Activated CD4-positive, CD25-positive, alpha-beta regulatory T cell (primary cell): Measurements from ENCODE around the gene DLG2.

ENCODE experiments used
- DNase-seq, 4 experiments: peaks; one replicate each; lab custom pipeline; 2025; lab: John Stamatoyannopoulos, UW

The DLG2 gene

DNA sequence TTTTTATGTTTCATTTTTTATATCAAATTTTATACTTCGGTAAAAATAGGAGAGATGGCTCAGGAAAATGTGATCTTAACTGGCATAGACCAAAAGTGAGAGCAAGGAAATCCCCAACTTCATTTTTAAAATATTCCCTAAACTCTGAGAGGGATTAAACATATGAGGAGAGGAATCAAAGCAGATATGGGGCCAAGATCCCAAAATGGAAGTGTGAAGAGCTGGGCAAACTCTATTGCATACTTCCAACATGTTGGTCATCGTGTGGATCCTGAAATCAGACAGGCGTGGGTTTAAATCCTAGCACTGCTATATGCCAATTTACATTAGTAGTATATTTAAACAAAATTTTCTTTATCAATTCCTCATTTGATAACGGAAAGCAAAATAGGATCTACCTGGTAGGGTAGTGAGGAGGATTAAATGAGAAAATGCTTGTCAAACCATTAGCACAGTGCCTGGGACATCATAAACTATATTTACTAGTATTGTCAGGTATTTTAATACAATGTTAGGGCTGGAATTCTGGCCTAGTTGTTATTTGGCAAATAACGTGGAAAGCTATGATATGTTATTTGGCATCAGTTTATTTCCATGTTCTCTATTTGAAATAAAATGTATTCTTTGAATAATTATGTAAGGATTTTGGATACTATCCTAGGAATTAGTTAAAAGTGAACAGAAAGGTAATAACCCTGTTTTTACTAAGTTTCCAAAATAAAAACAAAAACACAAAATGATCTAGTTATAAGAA is 1948.1 kb downstream of the DLG2 start:
- DNase-seq, result no peak

- DNase-seq, result no peak
Observed at GRCh38 chr11:83677730-83678129, 1949.4 kb downstream of the DLG2 start.

DNA sequence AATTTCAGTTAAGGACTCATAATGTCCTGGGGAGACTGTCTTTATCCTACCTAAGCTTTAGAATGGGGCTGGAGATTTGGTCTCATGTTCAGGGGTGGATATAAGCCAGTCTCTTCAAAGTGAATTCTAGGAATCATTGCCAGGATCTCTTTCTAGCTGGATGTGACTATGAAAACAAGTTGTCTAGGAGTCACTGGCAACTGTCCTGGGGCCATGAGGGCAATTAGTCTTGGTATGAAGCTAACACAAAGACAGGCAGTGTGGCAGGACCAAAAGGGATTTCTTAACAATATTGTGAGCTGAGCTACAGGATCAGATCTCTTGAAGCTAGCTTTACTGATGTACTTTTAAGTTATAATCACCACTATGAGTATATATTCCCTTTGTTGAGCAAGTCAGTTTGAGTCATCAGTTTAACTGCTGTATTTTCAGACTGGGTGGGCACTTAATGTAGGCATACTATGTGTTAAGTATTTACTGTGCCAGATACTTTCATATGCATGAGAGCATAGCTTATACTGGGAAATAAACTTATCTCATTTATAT is 1951.0 kb downstream of the DLG2 start:
- DNase-seq, result no peak

- no peak for DNase-seq
Observed at GRCh38 chr11:83674102-83674896, 1952.8 kb downstream of the DLG2 start.

DNA sequence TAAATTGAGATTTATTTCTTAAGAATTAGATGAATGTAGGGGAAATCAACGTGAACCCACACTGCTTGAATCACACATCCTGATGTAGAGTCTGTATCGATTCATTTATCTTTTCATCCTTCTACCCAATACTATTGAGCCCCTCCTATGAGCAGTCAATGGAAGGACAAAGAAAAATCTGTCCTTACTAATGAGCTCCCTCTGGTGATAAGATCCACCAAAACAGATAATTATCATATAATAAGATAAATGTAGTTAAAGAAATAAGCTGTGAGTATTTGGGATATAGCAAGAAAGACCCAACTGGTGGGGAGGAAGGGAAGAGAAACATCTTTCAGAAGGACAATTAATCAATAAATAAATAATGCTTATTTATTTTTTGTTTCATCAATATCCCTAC is 1955.9 kb downstream of the DLG2 start:
- DNase-seq, result no peak

GRCh38 chr11:83666149-83666548 is 1961.0 kb downstream of the DLG2 start:
- no peak for DNase-seq

- no peak for DNase-seq
Observed at GRCh38 chr11:83663988-83664387, 1963.2 kb downstream of the DLG2 start.

- DNase-seq, result no peak
Observed at GRCh38 chr11:83663446-83663845, 1963.7 kb downstream of the DLG2 start.

DNA sequence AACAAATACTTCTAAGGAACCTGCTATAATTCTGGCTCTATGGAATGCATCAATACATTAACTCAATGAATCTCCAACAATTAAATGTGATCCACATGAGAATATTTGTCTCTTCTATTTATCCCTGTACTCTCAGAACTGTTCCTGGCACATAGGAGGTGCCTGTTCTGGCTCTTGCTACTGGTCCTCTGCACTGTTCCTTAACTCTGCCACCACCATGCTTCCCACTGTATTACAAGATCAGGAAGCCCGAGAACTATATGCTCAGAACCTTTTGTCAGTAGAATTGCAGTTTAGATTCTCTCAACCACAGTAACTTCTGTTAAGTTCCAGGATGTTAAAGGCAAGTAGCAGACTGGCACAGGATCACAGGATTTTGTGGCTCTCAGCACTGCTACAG is 1964.7 kb downstream of the DLG2 start:
- no peak for DNase-seq

DNA sequence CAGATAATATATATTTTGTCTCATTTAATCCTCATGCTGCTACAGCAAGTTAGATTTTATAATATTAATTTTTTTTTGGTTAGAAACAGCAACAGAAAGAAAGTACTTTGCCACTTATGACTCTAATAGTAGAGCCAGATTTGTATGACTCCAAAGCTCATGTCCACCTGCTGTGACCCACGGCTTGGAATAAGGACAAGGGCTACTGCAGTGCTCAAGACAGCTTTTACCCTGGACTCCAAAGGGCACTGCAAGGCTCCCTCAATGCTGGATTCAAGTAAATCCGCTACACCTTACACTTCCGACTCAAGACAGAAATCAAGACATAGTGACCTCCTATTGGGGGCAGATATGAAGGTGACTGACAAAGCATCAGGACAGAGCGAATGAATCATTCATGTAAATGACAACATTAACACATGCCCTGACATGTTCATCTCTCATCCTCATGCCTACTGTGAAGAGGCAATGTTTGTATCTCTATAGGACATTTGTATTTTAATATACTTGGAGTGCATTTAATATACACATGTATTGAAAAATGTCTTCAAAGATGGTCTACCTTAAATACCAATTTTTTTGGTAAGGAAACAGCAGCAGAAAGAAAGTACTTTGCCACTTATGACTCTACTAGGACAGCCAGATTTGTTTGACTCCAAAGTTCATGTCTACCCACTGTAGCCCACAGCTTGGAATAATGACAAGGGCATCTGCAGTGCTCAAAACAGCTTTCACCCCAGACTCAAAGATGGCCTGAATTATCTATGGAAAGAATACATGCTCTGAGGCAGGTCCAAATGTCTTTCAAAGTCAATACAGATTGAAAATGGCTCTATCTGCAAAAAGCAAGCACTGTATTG is 1965.4 kb downstream of the DLG2 start:
- DNase-seq, result no peak

DNA sequence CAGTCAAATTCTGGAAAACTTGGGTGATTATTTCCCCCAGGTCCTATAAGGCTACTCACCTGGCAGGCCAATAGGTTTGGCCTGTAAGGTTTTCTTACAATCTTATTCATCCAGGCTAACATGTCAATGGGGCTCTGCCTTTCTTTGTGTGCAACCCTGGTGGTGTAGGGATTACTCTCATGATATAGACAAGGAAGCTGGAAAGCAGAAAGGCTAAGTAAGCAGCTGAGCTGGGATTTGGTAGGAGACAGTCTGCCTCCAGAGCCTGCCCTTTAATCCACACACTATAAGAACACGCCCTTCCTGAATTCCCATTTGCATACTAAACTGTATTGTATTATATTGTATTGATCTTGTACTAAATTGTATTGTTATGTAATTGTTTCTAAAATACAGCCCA is 1967.7 kb downstream of the DLG2 start:
- DNase-seq, result no peak

DNA sequence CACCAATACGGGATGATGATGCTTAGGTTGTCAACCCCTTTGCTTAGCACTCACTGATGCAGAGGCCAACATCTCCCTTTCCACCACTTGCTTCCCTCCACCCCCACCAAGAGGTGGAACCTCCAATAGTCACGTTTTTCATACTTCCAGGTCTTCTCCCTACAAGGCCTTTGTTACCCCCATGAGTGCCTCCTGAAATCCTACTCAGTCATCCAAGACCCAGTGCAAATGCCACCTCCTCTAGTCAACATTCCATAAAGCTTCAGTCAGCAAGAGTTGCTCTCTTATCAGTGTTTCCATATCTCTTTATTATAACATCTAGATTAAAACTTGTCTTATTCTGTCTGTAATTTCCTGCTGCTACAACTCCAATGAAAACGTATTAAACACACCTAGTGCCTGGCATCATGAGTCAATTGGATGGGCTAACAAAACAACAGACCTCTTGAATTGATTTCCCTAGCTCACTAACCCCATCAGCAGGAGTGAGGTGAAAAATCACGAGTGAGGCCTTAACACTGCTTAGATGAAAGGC is 1970.3 kb downstream of the DLG2 start:
- DNase-seq, result no peak

DNA sequence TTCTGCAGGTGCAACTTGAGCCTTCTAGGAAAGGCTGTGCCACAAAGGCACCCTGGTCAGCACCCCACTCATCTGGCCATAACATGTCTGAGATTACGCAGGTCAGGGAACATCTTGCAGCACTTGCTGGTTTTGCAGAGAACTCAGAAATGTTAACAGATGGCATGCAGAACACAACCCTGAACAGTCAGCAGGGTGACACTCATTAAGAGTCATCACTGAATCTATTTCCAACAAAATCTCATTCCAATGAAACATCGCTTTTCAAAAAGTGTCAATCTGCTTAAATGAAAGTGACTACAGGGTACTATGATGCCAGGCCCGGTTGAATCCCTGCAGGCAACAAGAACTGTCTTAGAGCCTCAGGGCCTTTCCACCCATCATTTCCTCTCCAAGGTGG is 1971.2 kb downstream of the DLG2 start:
- DNase-seq, result no peak

DNA sequence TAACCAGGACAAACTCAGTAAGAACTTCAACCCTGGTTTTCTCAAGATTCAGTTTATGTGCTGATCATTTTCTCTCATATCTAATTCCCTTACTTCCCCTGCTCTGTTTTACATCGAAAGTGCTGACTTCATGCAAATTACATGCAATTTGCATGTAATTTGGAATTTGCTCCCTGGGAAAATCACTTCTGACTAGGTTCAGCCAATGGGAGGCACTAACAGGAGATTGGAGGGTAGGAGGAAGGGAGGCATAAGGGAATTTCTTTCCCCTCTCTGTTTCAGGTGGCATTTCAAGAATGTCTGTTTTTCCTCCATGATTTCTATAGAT is 1977.7 kb downstream of the DLG2 start:
- no peak for DNase-seq

DNA sequence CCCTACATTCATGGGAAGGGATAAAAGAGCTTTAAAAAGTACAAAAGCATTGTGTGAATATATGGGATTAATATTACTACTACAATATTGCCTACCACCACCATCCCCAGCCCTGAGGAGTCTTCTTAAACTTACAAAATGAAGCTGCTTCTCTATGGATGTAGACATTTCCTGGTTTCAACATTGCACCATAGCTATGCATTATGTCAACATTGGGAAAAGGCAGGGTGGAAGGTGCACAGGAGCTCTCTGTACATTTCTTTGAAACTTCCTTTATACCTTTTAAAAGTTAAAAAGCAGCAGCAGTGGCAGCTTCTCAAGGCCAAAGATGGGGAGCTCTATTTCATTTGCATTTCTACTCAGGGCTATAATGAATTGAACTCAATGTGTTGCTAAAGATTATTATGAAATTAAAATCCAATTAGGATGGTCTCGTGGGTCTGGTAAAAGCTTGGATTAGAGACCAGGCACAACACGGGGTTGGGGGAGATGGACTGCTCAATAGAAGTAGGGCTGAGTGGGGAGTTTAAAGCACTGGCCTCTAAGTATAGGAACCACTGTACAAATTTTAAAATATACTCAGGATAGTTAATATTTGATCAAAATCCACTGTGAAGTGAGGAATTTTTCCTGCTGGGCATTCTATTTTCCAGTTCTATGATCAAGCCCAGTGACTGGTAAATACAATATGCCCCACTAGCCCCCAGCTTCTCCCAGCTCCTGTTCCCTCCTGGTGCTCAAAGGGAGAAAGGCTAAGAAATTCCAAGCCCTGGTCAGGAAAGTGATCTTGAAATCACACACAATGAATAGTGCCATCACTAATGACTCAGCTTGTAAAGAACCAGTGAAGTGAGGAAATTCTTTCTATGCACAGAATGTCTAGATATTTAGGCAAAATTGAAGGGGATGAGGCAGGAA is 1978.3 kb downstream of the DLG2 start:
- DNase-seq, result no peak

- DNase-seq, result no peak
Observed at GRCh38 chr11:83645561-83645960, 1981.6 kb downstream of the DLG2 start.

DNA sequence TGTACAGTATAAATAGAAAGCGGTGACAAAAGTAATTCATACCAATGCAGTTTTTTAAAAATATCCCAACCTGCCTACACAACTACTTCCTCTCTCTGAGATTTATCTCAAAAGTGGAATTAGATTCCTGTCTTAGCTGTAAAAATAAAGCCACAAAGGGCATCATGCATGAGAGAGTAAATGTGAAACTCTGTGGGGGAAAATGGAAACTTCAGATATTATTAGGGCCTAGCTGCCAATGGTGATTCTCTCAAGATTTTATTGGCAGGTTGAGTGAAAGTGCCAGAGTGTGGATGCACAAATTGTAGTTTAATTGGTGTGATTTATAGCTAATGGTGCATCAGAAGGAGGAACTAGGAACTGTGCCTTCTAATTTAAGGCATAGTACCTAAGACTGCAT is 1984.0 kb downstream of the DLG2 start:
- no peak for DNase-seq

- DNase-seq, result no peak
Observed at GRCh38 chr11:83642500-83642899, 1984.6 kb downstream of the DLG2 start.

DNA sequence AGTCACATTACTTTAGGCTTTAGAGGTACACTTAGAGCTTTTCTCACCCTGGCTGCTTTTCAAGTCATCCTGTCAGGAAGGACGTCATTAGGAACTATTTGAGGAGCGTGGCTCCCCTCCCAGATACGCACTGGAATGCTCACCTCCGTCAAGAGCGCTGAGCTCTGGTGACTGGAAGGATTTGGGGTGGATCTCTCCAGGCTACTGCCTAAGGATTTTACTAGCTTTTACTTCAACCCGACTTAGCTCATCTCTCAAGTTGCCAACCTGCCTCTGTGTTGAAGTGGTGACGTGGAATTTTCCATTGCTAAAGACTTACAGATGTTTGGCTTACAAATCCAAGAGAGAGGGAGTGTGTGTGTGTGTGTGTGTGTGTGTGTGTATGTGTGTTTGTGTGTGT is 1985.6 kb downstream of the DLG2 start:
- no peak for DNase-seq

DNA sequence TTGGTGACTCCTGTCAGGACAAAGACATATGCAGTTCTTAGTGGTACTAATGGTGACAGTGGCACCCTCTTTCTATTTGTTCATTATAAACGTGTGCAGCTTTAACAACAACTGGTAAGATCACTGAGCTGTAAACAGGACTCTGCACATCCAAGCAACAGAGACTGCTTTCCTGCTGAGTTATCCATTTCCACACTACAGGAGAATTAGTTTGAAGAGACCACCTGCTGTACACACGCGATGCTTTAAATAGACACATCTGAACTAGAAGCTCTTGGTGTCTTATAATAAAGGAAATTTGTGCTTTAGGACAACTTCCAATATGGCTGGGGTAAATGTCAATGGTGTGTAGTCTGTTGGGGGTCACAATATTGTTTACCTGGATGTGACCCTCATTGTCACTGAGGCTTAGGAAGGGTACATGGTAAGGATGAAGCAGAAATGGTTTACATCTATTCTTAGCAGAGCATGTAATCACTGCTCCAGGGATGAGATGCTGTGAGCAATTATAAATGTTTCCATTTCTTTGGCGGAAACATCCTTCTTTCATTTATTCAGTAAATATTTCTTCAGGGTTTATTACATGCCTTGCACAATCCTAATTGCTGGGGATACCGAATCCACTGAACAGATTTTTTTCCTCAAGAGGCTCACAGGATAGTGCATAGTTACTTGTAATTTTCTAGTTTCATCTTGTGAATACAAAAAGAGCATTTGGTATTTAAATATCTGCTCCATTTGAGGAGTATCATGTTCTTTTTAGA is 1987.0 kb downstream of the DLG2 start:
- DNase-seq, result no peak
